Measurements from ENCODE around the gene CDK2. TPM values are rescaled to one million over a fixed set of nuclear protein-coding genes. Genes with fewer than 3 reads are reported as not detected.
A peak's percentile ranks its signal among the peaks of the same experiment; 100 is the strongest.
"Not testable (repeated sequence)": the region's sequence is repeated elsewhere in the genome, so short reads cannot be mapped to it uniquely, and the experiment has no call there.

Gene CDK2
- total RNA-seq, 2 donors from 2014 or later, result 10.4 to 19.7 TPM

GRCh38 chr12:55972042-55972441, 5.4 kb downstream of the CDK2 start:
- intact Hi-C loops (cut with DNase I, micrococcal nuclease), result loop anchor here in 1 of 2 donors (5.0 kb wide), 1 partner anchor 40 kb away; the partner anchor contains the start of gene DGKA
- no peak for DNase-seq
- no peak for ATAC-seq

- no peak for ATAC-seq
- DNase-seq, result no peak
- intact Hi-C loops (cut with DNase I, micrococcal nuclease), result loop anchor here in 1 of 2 donors (5.0 kb wide), 1 partner anchor 40 kb away; the partner anchor contains the start of gene DGKA
Measured at GRCh38 chr12:55972456-55972855, 5.8 kb downstream of the CDK2 start.

- DNase-seq (peak in 1 of 2 donors; percentile 35), ATAC-seq (peak; percentile 25)
- intact Hi-C loops (cut with DNase I, micrococcal nuclease), result loop anchor here in 1 of 2 donors (5.0 kb wide), 1 partner anchor 41 kb away; the partner anchor contains the start of gene DGKA
Measured at GRCh38 chr12:55972911-55973598, 6.4 kb downstream of the CDK2 start.

- peak; percentile 97 to 100 for DNase-seq
- ATAC-seq, result peak; percentile 84
- intact Hi-C loops (cut with DNase I, micrococcal nuclease), result loop anchor here in 1 of 2 donors (5.0 kb wide), 1 partner anchor 41 kb away; the partner anchor contains the start of gene DGKA
Measured at GRCh38 chr12:55973599-55974307, 7.1 kb downstream of the CDK2 start, which contains the start of gene RAB5B. TSS of gene RAB5B (plus strand) at chr12:55974078. CDS start at chr12:55986961, 12,883 bp downstream.

- peak; percentile 57 for ATAC-seq
- intact Hi-C loops (cut with DNase I, micrococcal nuclease), result loop anchor here in 1 of 2 donors (5.0 kb wide), 1 partner anchor 42 kb away; the partner anchor contains the start of gene DGKA
- DNase-seq, result peak; percentile 66
Measured at GRCh38 chr12:55974308-55974730, 7.7 kb downstream of the CDK2 start.

GRCh38 chr12:55978393-55978792, 11.8 kb downstream of the CDK2 start:
- no peak for DNase-seq
- ATAC-seq, result no peak
- intact Hi-C loops (cut with DNase I, micrococcal nuclease), result no loop called here

GRCh38 chr12:55979069-55979468, 12.4 kb downstream of the CDK2 start:
- DNase-seq (no peak), ATAC-seq (no peak)
- intact Hi-C loops (cut with DNase I, micrococcal nuclease), result no loop called here

GRCh38 chr12:55981882-55982281, 15.3 kb downstream of the CDK2 start:
- ATAC-seq; intact Hi-C loops (cut with DNase I, micrococcal nuclease); DNase-seq: not testable (repeated sequence)

GRCh38 chr12:55982319-55982936, 15.8 kb downstream of the CDK2 start:
- ATAC-seq, result no peak
- no peak for DNase-seq
- intact Hi-C loops (cut with DNase I, micrococcal nuclease), result no loop called here

- ATAC-seq, result no peak
- intact Hi-C loops (cut with DNase I, micrococcal nuclease), result no loop called here
- DNase-seq, result no peak
Measured at GRCh38 chr12:55983232-55983842, 16.7 kb downstream of the CDK2 start.

- no peak for DNase-seq
- no peak for ATAC-seq
- intact Hi-C loops (cut with DNase I, micrococcal nuclease), result no loop called here
Measured at GRCh38 chr12:55984861-55985260, 18.2 kb downstream of the CDK2 start.

GRCh38 chr12:55985341-55985740, 18.7 kb downstream of the CDK2 start:
- intact Hi-C loops (cut with DNase I, micrococcal nuclease), result no loop called here
- DNase-seq, result no peak
- ATAC-seq, result no peak

GRCh38 chr12:55985976-55986375, 19.3 kb downstream of the CDK2 start:
- intact Hi-C loops (cut with DNase I, micrococcal nuclease); DNase-seq; ATAC-seq: not testable (repeated sequence)

GRCh38 chr12:55991110-55991509, 24.5 kb downstream of the CDK2 start:
- DNase-seq (no peak), ATAC-seq (no peak)
- intact Hi-C loops (cut with DNase I, micrococcal nuclease), result no loop called here

GRCh38 chr12:55993230-55993853, 26.7 kb downstream of the CDK2 start:
- intact Hi-C loops (cut with DNase I, micrococcal nuclease), result no loop called here

GRCh38 chr12:55995366-55995765, 28.7 kb downstream of the CDK2 start:
- intact Hi-C loops (cut with DNase I, micrococcal nuclease), result loop anchor here in 1 of 2 donors (5.0 kb wide), 1 partner anchor 42 kb away; no protein-coding TSS in a partner anchor
- ATAC-seq (no peak), DNase-seq (no peak)

More at GRCh38 chr12:55993230-55993853, 26.7 kb downstream of the CDK2 start:
- ATAC-seq, result no peak
- DNase-seq, result no peak

- DNase-seq (peak in 1 of 2 donors; percentile 55), ATAC-seq (peak; percentile 46)
- intact Hi-C loops (cut with DNase I, micrococcal nuclease), result loop anchor here in 1 of 2 donors (5.0 kb wide), 1 partner anchor 41 kb away; no protein-coding TSS in a partner anchor
Measured at GRCh38 chr12:55996201-55996714, 29.6 kb downstream of the CDK2 start.
